ENCODE data around the gene WDR48.

- TF ChIP-seq POLR2A (IDR thresholded peaks at IDR 0.05; ENCODE audit: low read depth, low read length) = no peak
- TF ChIP-seq POLR2AphosphoS5 (IDR thresholded peaks at IDR 0.05; ENCODE audit: low read depth, low read length) = no peak
Measured at GRCh38 chr3:39122813-39123212, 71.0 kb downstream of the WDR48 start.
